ENCODE data around the gene KRT86.

- TF ChIP-seq EZH2 (IDR thresholded peaks at IDR 0.05; ENCODE audit: insufficient read depth, poor library complexity, severe bottlenecking) (no peak), EZH2phosphoT487 (IDR thresholded peaks at IDR 0.05; ENCODE audit: insufficient read depth, low read depth) (no peak)
Measured at GRCh38 chr12:52350021-52350620, 75.7 kb downstream of the KRT86 start.
